ENCODE measurements around the gene LSM14A.
"Not testable (repeated sequence)": the region's sequence is repeated elsewhere in the genome, so short reads cannot be mapped to it uniquely, and the experiment has no call there.

DNA sequence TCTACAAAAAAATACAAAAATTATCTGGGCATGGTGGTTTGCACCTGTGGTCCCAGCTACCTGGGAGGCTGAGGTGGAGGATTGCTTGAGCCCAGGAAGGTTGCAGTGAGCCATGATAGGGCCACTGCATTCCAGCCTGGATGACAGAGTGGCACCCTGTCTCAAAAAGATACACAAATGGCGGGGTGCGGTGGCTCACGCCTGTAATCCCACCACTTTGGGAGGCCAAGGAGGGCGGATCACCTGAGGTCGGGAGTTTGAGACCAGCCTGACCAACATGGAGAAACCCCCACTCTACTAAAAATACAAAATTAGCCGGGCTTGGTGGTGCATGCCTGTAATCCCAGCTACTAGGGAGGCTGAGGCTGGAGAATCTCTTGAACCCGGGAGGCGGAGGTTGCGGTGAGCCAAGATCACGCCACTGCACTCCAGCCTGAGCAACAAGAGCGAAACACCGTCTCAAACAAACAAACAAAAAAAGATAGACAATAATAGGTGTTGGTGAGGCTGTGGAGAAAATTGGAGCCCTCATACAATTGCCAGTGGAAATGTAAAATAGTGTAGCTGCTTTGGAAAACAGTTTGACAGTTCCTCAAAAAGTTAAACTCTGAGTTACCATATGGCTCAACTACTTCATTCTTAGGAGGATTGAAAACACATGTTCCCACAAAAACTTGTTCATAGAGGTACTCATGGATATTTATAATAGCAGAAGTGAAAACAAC is 2.7 kb upstream of the LSM14A start:
- not testable (repeated sequence) for TF ChIP-seq EZH2phosphoT487 (IDR thresholded peaks at IDR 0.05; ENCODE audit: borderline replicate concordance, low read length); EZH2 (IDR thresholded peaks at IDR 0.05; ENCODE audit: low read length, unreplicated experiment)
- TF ChIP-seq, protein P1, sequence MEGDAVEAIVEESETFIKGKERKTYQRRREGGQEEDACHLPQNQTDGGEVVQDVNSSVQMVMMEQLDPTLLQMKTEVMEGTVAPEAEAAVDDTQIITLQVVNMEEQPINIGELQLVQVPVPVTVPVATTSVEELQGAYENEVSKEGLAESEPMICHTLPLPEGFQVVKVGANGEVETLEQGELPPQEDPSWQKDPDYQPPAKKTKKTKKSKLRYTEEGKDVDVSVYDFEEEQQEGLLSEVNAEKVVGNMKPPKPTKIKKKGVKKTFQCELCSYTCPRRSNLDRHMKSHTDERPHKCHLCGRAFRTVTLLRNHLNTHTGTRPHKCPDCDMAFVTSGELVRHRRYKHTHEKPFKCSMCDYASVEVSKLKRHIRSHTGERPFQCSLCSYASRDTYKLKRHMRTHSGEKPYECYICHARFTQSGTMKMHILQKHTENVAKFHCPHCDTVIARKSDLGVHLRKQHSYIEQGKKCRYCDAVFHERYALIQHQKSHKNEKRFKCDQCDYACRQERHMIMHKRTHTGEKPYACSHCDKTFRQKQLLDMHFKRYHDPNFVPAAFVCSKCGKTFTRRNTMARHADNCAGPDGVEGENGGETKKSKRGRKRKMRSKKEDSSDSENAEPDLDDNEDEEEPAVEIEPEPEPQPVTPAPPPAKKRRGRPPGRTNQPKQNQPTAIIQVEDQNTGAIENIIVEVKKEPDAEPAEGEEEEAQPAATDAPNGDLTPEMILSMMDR (conservative IDR thresholded peaks at IDR 0.05; ENCODE audit: low read depth, low read length): not testable (repeated sequence)

Measured in PC-3 (cell line).